Activated CD4-positive, alpha-beta T cell treated with anti-CD3 and anti-CD28 coated beads, Interleukin-2, Interleukin-6, amounts not matched to agents 100 ng/mL and 50 ng/mL, durations not matched to agents 16 hours and 8 hours (primary cell): ENCODE measurements around the gene JAG2.

ENCODE experiments used
- DNase-seq: peaks from one replicate; pipeline ENCODE4 v3.0.0-alpha.2; 2020

JAG2 gene

GRCh38 chr14:105149146-105149781 lies 19.3 kb downstream of the JAG2 start:
- DNase-seq = no peak

- no peak for DNase-seq
Measured at GRCh38 chr14:105148604-105149145, 19.9 kb downstream of the JAG2 start.

GRCh38 chr14:105147671-105148603 lies 20.6 kb downstream of the JAG2 start:
- DNase-seq = no peak

- DNase-seq = no peak
Measured at GRCh38 chr14:105146976-105147635, 21.5 kb downstream of the JAG2 start.

GRCh38 chr14:105146181-105146975 lies 22.2 kb downstream of the JAG2 start:
- no peak for DNase-seq

- DNase-seq = no peak
Measured at GRCh38 chr14:105145381-105146180, 23.0 kb downstream of the JAG2 start.

- no peak for DNase-seq
Measured at GRCh38 chr14:105144666-105145380, 23.8 kb downstream of the JAG2 start.

- DNase-seq = no peak
Measured at GRCh38 chr14:105144026-105144665, 24.4 kb downstream of the JAG2 start.

GRCh38 chr14:105143451-105144025 lies 25.0 kb downstream of the JAG2 start:
- DNase-seq = no peak

GRCh38 chr14:105142651-105143450 lies 25.7 kb downstream of the JAG2 start:
- DNase-seq = no peak

GRCh38 chr14:105141486-105142281 lies 26.9 kb downstream of the JAG2 start:
- no peak for DNase-seq

GRCh38 chr14:105141026-105141425 lies 27.6 kb downstream of the JAG2 start:
- no peak for DNase-seq

GRCh38 chr14:105140581-105140980 lies 28.0 kb downstream of the JAG2 start:
- DNase-seq = no peak

- no peak for DNase-seq
Measured at GRCh38 chr14:105139831-105140239, 28.7 kb downstream of the JAG2 start.

- DNase-seq = no peak
Measured at GRCh38 chr14:105139212-105139825, 29.3 kb downstream of the JAG2 start.

GRCh38 chr14:105138551-105139111 lies 29.9 kb downstream of the JAG2 start:
- DNase-seq = no peak

GRCh38 chr14:105138021-105138541 lies 30.5 kb downstream of the JAG2 start:
- no peak for DNase-seq
